CD4-positive, alpha-beta T cell treated with Interleukin-15 for 4 hours (primary cell): ENCODE results near the gene EEF2.

ENCODE experiments used
- DNase-seq: peaks from one replicate; pipeline ENCODE4 v3.0.0-alpha.2; 2020; ENCODE audit warnings: low spot score

The EEF2 gene

GRCh38 chr19:3984584-3984907, 717 bp downstream of the EEF2 start:
- DNase-seq = peak; percentile 11

- no peak for DNase-seq
Measured at GRCh38 chr19:3983936-3984583, 1.2 kb downstream of the EEF2 start.

- DNase-seq = no peak
Measured at GRCh38 chr19:3983542-3983914, 1.7 kb downstream of the EEF2 start.

- DNase-seq = no peak
Measured at GRCh38 chr19:3982701-3983541, 2.3 kb downstream of the EEF2 start.

- no peak for DNase-seq
Measured at GRCh38 chr19:3981736-3982681, 3.3 kb downstream of the EEF2 start.

GRCh38 chr19:3981373-3981735, 3.9 kb downstream of the EEF2 start:
- no peak for DNase-seq

GRCh38 chr19:3980353-3981251, 4.7 kb downstream of the EEF2 start:
- DNase-seq = no peak

- DNase-seq = no peak
Measured at GRCh38 chr19:3979674-3980352, 5.5 kb downstream of the EEF2 start.

- no peak for DNase-seq
Measured at GRCh38 chr19:3979289-3979673, 6.0 kb downstream of the EEF2 start.

- no peak for DNase-seq
Measured at GRCh38 chr19:3978145-3978544, 7.1 kb downstream of the EEF2 start.

- no peak for DNase-seq
Measured at GRCh38 chr19:3977242-3978143, 7.8 kb downstream of the EEF2 start.

- DNase-seq = no peak
Measured at GRCh38 chr19:3976495-3977241, 8.6 kb downstream of the EEF2 start.

- no peak for DNase-seq
Measured at GRCh38 chr19:3975637-3976087, 9.6 kb downstream of the EEF2 start.

GRCh38 chr19:3975144-3975543, 10.1 kb downstream of the EEF2 start:
- DNase-seq = no peak

GRCh38 chr19:3970808-3971598, 14.3 kb downstream of the EEF2 start, which contains the start of gene DAPK3:
DAPK3 (minus strand) TSS chr19:3971099; CDS start chr19:3969735, 1,364 bp downstream.
- DNase-seq = peak; percentile 91

GRCh38 chr19:3970313-3970807, 14.9 kb downstream of the EEF2 start:
- no peak for DNase-seq

GRCh38 chr19:3969435-3970312, 15.6 kb downstream of the EEF2 start:
- DNase-seq = no peak
